ENCODE results near the gene GRID1.
"Not testable (repeated sequence)": the region's sequence is repeated elsewhere in the genome, so short reads cannot be mapped to it uniquely, and the experiment has no call there.

GRID1 gene

GRCh38 chr10:85848756-85849155 is 517.8 kb downstream of the GRID1 start:
- no peak for DNase-seq (ENCODE audit: low read depth, low spot score)

- DNase-seq (ENCODE audit: low read depth, low spot score): no peak
These were observed 519.5 kb downstream of the GRID1 start for GRCh38 chr10:85847085-85847484.

- DNase-seq (ENCODE audit: low read depth, low spot score): not testable (repeated sequence)
These were observed 527.9 kb downstream of the GRID1 start for GRCh38 chr10:85838660-85839059.

DNA sequence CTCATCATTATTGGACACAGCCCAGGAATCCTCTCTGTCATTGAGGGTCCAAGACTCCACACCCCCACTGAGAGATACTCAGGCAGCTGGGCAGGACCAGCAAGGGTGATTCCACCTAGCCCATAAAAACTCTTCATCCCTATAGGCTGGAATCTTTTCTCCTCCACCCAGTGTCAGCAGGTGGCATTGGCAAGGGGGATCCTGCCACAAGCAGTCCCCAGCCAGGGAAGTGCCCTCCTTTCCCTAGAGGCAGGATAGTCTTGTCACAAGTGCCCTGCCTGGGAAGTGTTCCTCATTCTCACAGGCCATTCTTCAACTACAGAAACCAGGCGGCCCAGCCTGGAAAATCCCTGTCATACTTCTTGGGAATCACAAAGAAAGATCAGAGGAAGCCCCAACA is 533.6 kb downstream of the GRID1 start:
- DNase-seq (ENCODE audit: low read depth, low spot score): no peak

GRCh38 chr10:85831422-85831821 is 535.2 kb downstream of the GRID1 start:
- DNase-seq (ENCODE audit: low read depth, low spot score): no peak

- no peak for DNase-seq (ENCODE audit: low read depth, low spot score)
These were observed 540.2 kb downstream of the GRID1 start for GRCh38 chr10:85826377-85826776.

DNA sequence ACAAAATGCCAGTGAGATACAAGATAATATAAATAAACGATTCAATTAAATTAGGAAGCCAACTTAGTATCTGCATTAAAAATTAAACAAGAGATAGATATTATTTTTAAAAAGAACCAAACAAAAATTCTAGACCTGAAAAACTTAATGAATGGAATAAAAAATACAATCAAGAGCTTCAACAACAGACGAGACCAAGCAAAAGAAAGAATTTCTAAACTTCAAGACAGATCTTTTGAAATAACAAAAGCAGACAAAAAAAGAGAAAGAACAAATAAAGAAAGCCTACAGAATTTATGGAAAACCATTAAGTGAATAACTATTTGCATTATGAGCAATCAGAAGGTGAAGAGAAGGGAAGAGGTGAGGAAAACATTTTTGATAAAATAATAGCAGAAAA is 555.2 kb downstream of the GRID1 start:
- DNase-seq (ENCODE audit: low read depth, low spot score): no peak

GRCh38 chr10:85810674-85811073 is 555.9 kb downstream of the GRID1 start:
- no peak for DNase-seq (ENCODE audit: low read depth, low spot score)

GRCh38 chr10:85795460-85795859 is 571.1 kb downstream of the GRID1 start:
- DNase-seq (ENCODE audit: low read depth, low spot score): no peak

DNA sequence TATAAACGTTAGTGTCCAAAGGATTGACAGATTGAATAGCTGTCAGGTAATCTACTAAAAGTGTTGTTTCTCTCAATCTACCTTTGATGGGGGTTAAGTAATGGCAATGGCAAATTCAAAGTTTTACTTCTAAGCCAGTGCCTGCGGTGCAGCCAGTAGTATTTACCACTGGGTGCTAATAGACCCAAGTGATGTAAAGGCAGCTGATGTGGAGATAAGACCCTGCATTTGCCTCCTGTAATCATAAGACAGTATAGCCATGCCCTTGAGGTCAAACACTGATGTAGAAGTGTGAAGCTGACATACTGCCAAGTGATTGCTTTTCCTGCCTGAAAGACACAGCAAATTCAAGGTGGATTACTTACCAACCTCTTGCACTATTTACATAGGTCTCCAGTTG is 572.0 kb downstream of the GRID1 start:
- DNase-seq (ENCODE audit: low read depth, low spot score): no peak

GRCh38 chr10:85792533-85792858 is 574.1 kb downstream of the GRID1 start:
- DNase-seq (ENCODE audit: low read depth, low spot score): no peak

- no peak for DNase-seq (ENCODE audit: low read depth, low spot score)
These were observed 574.6 kb downstream of the GRID1 start for GRCh38 chr10:85791818-85792532.

DNA sequence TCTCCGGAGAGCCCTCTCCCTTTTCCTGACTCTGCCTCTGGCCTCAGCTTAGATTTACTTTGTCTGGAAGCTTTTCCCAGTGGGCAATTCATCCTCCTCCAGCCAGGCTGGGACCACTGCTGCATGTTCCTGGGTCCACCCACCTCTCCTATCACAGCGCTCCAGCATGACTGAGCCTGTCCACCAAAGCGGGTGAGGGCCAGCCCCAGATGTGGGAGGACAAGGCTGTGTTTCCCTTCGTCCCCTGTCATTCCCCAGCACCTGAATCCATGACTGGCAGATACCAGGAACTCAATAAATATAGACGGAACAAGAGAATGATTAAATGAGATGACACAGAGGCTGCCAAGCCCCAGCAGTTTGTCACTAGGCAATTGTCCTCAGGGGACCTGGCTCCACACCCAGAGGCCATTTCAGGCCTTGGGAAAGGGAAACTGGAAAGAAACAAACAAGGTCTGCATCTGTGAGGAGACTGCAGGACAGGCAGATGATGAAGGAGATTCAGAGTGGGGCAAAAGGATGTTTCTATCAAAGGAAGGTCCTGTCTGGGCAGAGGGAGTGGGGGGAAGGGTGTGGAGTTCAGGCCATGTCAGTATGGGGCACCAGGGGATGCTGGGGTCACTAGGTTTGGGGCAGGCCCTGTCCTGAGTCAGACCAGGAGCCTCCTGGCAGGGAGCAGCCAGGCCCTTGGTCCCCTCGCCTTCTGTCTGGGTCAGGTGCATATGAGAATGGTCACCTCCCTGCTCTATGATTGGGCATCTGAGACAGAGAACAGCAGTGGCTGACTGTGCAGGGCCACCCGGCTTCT is 576.4 kb downstream of the GRID1 start:
- DNase-seq (ENCODE audit: low read depth, low spot score): no peak

- no peak for DNase-seq (ENCODE audit: low read depth, low spot score)
These were observed 577.5 kb downstream of the GRID1 start for GRCh38 chr10:85789125-85789524.

DNA sequence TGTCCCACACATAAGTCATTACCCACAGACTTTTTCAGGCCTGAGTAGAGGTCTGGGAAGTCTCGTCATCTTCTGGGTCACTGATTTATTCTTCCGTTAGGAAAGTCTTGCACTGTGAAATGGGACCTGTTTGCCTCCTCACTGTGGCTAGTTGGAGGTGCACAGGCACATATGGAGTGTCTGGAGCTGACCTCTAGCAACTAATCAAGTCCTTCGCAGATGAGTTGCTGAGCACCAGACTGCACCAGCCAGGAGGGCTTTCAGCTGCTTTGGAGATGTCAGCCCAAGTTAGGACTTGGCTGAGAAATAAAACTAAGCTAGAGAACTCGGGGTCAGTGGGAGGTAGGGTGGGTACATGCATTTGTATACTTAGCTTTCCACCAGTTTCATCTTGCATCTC is 578.0 kb downstream of the GRID1 start:
- no peak for DNase-seq (ENCODE audit: low read depth, low spot score)

GRCh38 chr10:85787881-85788280 is 578.7 kb downstream of the GRID1 start:
- DNase-seq (ENCODE audit: low read depth, low spot score): no peak

DNA sequence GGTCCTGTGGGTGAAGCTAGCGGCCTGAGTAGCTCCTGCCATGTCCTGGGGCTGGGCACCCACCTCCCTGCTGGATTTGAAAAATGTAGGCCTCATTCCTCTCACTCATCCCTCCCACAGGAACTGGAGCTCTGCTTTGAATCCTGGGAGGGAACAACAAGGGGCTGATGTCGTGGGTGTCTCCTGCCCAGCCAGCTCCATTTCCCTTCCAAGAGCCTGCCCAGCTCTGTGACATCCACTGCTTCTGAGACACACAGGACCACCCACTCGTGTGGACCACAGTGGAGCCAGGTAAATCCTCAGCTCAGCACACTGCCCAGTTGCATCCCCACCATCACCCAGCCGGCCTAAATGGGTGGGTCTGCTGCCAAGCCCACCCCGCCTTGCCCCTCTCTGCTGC is 579.2 kb downstream of the GRID1 start:
- DNase-seq (ENCODE audit: low read depth, low spot score): no peak

GRCh38 chr10:85786401-85786899 is 580.1 kb downstream of the GRID1 start:
- peak; percentile 1 for DNase-seq (ENCODE audit: low read depth, low spot score)

GRCh38 chr10:85784792-85785191 is 581.8 kb downstream of the GRID1 start:
- no peak for DNase-seq (ENCODE audit: low read depth, low spot score)

DNA sequence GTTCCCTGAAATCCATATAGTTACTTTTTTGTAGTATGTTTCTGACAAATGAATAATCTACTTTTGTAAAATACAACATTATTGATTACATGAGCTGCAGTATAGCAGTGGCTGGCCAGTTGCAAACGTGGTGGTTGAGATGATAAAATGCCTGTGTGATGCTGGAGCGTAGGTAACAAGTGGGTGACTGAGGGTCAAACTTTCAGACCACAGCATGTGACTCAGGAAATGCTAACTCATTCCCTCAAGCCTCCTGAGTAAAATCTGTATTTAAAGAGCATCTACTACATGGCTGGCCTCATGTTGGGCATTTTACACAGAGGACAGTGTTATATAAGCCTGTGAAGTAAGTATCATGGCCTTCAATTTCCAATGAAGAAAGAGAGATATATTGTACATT is 585.2 kb downstream of the GRID1 start:
- DNase-seq (ENCODE audit: low read depth, low spot score): no peak

DNA sequence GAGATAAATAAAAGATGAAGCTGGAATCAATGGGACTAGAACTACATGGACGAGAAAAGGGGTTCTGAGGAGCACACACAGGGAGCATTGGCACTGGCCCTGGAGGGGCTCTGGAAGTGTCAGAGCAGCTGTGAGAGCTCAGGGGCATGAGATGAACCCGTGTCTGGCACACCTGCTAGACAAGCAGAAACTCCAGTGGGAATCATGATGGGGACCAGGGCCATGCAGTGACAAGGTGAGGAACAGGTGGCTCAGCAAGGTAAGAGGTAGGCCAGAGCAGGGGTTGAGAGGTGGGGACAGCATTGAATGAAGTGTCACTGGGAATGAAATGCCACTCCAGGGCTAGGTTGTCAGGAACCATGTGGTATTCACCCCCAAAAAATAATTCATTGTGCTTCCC is 588.5 kb downstream of the GRID1 start:
- DNase-seq (ENCODE audit: low read depth, low spot score): no peak

DNA sequence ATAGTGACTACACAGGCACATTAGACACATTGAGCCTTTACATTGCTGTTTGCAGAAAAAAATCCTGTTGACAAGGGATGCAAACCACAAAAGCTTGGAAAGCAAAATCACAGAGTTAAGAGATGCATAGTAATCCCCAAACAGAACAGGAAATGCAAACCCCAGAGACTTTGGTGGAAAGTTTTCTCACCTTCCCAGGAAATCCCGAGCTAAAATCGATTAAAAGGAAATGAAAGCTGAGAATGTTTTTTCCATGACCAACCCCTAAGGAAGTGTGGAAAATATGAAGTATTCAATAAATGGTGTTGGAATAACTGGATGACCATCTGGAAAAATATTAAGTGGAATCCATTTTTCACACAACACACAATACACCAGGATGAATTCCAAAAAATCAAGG is 598.7 kb downstream of the GRID1 start:
- no peak for DNase-seq (ENCODE audit: low read depth, low spot score)

GRCh38 chr10:85764108-85764507 is 602.5 kb downstream of the GRID1 start:
- DNase-seq (ENCODE audit: low read depth, low spot score): no peak
